Neural progenitor cell (in vitro differentiated cells): ENCODE results near the gene MYL10.

Source experiments
- EZH2 ChIP-seq: fragments of 200-600 bp; sonication (generic); IDR thresholded peaks from 2 replicates; pipeline ENCODE4 v1.6.1; 2017; ENCODE audit warnings: antibody characterized with exemption, mild to moderate bottlenecking, moderate library complexity
- TF ChIP-seq, protein P1 (sequence below): fragments of 200-600 bp; sonication (generic); IDR thresholded peaks from 2 replicates; pipeline ENCODE4 v1.5.1; 2017; ENCODE audit warnings: antibody characterized with exemption, mild to moderate bottlenecking

DNA sequence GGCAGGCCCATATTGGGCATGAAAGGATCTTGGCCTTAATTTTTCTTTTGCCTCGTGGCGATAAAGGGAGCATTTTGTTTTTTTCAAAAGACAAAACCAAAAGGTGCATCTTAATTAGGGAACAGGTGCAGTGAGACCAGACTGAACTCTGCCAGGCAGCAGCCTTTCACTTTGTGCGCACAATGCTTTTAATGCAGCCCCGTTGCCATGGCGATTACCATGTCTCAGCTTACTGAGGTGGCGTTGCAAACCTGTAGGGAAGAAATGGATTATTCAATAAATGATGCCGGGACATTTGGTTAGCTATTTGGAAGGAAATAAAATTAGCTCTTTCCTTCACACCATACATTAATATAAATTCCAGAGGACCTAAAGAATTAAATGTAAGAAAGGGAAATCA lies 61.9 kb downstream of the MYL10 start:
- TF ChIP-seq, protein P1, sequence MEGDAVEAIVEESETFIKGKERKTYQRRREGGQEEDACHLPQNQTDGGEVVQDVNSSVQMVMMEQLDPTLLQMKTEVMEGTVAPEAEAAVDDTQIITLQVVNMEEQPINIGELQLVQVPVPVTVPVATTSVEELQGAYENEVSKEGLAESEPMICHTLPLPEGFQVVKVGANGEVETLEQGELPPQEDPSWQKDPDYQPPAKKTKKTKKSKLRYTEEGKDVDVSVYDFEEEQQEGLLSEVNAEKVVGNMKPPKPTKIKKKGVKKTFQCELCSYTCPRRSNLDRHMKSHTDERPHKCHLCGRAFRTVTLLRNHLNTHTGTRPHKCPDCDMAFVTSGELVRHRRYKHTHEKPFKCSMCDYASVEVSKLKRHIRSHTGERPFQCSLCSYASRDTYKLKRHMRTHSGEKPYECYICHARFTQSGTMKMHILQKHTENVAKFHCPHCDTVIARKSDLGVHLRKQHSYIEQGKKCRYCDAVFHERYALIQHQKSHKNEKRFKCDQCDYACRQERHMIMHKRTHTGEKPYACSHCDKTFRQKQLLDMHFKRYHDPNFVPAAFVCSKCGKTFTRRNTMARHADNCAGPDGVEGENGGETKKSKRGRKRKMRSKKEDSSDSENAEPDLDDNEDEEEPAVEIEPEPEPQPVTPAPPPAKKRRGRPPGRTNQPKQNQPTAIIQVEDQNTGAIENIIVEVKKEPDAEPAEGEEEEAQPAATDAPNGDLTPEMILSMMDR: no peak
- no peak for TF ChIP-seq EZH2
